HG03025 (cell line): Measurements from ENCODE around the gene FOXK1.
"Not testable (repeated sequence)": the region's sequence is repeated elsewhere in the genome, so short reads cannot be mapped to it uniquely, and the experiment has no call there.

Experiments
- ATAC-seq: cut with Tn5 transposase; IDR thresholded peaks from one replicate; pipeline ENCODE4 v1.9.1; 2021; ENCODE audit warnings: mild to moderate bottlenecking, moderate library complexity; ENCODE audit not compliant: unreplicated experiment, low FRiP score

FOXK1 gene

DNA sequence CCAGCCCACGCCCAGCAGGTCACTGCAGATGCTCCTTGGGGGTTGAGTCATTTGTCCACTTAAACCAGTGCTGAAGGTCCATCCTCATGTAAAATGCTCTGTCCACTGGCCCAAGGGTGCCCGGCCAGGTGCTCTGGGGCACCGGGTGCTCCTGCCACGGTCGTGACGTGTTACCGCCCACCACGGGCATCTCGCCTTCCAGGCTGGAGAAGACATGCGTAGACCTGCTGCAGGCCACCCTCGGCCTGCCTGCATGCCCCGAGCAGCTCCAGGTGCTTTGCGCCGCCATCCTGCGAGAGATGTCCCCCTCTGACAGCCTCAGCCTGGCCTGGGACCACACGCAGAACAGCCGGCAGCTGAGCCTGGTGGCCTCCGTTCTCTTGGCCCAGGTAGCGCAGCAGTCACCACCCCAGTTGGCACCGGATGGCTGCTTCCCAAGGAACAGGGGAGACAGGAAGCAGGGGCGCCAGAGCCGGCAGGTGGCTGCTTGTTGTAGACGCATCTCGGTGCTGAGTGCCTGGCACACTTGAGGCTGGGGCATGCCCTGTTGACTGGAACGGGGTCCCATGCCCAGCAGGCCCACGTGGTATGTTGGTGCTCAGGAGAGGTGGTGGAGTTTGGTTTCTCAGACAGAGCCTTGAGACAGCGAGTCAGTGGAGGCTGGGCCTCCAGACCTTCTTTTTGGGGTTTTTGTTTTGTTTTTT lies 99.4 kb downstream of the FOXK1 start:
- no peak for ATAC-seq

DNA sequence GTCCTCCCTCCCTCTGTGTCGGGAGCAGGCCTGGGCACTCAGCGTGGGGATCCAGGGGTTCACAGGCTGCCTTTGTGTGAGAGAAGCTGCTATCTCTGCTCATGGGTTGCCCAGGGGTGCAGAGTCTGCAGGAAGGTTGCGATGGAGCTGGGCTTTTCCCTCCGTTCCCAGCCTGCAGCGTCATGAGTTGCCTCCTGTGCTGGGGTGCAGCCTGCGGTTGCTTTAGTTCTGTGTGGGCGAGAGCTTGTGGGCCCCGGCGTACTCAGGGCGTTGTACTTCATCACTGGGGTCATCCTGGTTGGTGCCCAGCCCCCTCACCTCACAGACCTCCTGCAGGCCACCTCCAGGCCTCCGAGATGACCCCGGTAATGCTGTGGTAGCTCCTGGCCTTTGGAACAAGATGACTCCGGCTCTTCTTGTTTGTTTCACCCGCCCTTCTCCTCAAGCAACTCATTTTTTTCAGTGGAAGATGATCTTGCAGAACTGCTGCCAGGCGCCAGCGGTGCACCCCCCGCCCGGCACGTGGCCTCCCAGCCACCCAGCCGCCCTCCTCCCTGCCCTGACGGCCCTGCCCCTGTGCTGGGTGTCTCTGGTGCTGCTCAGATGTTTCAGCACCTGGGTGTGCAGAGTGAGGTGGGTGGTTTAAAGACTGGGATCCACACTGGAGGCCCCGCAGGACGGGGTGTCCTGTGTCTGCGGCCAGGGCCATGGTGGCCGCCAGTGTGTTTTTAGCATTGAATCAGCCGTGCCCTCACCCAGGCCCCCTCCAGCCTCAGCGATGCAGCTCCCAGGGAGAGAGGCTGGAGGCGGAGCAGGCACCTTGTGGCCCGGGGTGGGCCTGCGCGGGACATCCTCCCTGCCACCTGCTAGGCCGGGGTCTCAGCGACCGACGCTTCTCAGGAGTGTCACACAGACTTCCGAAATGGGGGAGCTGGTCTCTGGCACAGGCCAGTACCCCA lies 100.5 kb downstream of the FOXK1 start:
- ATAC-seq = no peak

DNA sequence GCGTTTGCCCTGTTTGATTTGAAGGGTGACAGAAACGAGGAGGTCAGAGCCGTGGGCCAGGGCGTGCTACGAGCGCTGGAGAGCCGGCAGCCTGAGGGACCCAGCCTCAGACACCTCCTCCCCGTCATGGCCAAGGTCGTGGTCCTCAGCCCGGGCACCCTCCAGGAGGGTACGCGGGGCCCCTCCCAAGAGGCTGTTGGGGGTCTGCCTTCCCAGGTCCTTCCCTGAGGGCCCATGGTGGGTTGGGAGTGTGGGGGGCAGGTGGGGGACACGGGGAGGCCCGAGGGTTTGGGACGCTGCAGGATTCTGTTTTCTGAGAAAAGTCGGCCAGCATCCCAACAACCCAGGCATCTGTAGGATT lies 101.2 kb downstream of the FOXK1 start:
- ATAC-seq = no peak

DNA sequence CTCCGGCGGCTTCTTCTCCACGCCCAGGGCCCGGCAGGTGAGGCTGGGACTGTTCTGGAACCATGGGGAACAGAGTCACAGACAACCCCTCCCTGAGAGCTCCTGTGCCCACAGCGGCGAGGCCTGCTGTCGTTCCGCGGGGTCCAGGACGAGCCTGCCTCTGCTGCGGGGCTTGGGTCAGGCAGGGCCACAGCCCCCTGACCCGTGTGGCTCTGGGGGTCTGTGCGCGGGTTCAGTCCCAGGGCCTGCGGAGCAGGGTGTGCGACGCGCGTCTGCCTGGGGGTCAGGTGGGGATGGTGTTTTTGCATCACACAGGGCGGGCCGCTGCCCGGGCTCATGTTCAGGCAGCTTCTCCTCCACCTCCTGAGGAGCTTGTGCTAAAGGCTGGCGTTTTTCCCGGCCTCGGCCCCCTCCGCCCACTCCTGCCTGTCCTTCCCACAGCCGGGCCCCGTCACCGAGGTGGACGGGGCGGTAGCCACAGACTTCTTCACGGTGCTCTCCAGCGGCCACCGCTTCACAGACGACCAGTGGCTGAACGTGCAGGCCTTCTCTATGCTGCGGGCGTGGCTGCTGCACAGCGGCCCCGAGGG lies 101.8 kb downstream of the FOXK1 start:
- no peak for ATAC-seq

DNA sequence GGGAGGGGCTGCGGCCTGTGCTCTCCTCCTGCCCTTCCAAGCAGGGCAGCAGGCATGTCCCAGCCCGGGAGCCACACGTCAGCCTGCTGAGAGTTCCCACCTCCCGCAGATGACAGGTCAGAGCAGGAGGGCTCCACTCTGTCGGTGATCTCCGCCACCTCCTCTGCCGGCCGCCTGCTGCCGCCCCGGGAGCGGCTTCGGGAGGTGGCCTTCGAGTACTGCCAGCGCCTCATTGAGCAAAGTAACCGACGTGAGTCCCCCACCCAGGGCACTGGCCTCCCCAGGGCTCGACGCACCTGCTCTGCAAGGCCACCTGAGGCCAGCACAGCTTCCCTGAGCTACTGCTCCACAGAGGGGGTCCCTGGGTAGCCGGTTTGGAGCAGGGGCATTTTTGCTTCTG lies 102.7 kb downstream of the FOXK1 start:
- ATAC-seq = no peak

DNA sequence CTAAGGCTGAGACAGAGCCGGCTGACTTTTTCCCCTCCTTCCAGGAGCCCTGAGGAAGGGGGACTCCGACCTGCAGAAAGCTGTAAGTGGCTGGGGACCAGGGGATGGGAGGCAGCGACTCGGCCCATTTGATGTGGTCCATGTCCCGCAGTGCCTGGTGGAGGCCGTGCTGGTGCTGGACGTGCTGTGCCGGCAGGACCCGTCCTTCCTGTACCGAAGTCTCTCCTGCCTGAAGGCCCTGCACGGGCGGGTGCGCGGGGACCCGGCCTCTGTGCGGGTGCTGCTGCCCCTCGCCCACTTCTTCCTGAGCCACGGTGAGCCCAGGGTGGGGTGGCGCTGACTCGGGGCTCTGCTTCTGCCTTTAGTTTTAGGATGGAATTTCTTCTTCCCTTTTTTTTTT lies 103.3 kb downstream of the FOXK1 start:
- ATAC-seq = no peak

DNA sequence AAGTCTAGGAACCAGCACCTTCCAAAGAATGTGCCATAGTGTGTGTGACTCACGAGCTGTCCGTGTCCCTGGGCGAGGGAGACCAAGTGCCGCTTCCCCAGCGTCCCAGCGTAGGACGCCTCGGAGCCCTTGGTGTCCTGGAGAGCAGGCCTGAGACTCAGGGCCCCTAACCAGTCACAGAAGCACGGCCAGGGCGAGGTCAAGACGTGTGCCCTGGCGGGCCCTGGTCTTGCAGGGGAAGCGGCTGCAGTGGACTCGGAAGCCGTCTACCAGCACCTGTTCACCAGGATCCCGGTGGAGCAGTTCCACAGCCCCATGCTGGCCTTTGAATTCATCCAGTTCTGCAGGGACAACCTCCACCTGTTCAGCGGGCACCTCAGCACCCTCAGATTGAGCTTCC lies 103.9 kb downstream of the FOXK1 start:
- no peak for ATAC-seq

DNA sequence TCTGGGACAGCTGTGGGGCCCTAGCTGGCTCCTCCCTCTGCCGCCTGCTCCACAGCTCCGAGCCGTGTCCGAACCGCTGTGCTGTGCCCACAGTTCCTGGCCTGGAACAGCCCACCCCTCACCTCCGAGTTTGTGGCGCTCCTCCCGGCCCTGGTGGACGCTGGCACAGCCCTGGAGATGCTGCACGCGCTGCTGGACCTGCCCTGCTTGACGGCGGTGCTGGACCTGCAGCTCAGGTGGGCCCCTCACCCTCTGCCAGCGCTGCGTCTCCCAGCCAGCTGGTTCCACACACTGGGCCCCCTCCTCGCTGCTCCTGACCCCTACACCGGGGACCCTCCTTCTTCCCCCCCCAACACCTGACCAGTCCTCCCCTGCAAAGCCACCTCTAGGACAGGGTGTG lies 105.4 kb downstream of the FOXK1 start:
- no peak for ATAC-seq

DNA sequence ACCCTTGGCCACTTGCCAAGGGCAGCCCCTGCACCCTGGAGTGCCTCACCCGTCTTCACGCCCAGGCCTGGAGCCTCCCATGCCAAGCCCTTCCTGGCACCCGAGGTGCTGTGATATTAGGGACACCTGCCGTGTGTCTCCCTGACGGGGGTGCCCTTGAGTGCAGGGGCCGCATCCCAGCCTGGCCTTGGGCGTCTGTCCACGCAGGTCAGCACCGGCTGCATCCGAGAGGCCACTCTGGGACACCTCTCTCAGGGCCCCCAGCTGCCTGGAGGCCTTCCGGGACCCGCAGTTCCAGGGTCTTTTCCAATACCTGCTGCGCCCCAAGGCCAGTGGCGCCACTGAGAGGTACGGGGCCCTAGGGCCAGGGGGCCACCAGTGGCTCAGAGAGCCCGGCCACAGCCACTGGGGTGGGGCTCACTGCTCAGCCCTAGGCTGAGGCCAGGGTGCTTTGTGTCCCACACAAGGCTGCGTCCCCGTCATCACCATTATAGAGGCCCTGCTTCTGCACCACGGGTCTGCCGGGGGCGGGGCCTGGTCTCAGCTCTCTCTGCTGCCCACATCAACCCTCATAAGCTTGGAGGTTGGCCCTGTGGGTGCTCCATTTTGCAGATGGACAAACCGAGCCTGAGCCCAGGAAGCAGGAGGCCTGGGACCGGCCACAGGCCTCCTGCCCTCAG lies 106.0 kb downstream of the FOXK1 start:
- no peak for ATAC-seq

DNA sequence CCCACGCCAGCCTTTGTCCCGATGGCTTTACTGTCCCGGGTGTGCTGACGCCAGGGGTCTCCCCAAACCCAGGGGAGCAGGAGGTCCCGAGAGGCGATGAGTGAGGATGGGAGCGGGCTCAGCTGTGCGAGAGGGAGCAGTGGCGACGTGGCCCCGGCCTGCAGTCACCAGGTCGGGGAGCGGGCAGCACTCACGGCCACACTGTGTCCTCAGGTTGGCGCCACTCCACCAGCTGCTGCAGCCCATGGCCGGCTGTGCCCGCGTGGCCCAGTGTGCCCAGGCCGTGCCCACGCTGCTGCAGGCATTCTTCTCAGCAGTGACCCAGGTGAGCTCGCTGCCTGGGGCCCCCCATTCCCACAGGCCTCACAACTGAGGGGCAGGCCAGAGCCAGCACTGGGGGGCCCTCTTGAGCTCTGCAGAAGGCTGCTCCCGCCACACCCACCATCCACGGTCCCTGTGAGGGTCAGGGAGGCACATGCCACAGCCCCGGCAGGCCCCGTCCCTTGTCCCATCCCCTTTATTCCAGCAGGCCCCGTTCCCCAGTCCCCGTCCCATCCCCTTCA lies 106.6 kb downstream of the FOXK1 start:
- ATAC-seq = no peak

DNA sequence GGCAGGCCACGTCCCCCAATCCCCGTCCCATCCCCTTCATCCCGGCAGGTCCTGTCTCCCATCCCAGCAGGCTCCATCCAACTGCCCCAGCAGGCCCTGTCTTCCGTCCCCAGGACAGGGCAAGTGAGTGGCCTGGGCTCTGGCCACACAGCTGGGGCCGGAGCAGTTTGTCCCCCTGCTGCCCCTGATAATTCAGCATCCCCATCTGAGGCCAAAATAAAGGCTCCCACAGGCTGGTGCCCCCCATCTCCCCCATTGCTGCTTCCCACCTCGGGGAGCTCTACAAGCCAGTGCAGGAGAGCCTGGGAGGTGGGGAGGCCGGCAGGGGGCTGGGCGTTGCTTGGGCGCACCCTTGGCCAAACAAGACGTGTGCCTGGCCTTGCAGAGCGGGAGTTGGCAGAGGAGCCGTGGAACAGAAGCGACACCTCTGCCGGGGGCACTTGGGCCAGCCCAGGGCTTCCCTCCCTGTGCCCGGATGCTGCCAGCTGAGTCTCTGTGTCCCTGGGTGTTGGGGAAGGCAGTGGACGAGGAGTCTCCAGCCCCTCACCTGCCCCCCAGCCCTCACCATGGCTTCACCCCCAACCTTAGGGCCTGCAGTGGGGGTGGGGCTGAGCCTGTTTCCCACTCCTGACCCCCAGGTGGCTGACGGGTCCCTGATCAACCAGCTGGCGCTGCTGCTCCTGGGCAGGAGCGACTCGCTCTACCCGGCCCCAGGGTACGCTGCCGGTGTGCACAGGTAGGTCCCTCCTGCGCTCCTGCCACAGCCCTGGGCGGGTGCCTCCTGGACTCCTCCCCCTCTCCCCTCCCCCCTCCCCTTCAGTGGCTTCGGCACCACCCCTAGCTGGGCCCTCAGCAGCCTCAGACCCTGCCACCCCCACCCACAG lies 107.3 kb downstream of the FOXK1 start:
- no peak for ATAC-seq

DNA sequence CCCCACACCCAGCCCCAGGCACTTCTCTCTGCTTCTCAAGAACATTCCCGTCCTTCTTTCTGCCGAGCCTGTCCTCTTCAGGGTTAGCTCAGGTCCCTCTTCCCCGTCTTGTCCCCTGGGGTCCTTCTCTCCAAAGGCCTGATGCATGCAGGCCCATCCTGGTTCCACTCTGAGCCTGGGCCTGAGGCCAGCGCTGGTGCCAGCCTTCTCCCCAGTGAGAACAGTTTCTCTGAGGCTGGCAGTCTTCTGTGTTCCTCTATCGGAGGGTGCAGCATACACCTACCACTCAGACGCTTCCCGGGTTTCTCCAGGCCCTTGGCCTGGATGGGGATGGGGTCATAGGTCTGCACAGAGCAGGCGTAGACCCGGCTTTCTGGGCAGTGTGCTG lies 108.0 kb downstream of the FOXK1 start:
- ATAC-seq = no peak

DNA sequence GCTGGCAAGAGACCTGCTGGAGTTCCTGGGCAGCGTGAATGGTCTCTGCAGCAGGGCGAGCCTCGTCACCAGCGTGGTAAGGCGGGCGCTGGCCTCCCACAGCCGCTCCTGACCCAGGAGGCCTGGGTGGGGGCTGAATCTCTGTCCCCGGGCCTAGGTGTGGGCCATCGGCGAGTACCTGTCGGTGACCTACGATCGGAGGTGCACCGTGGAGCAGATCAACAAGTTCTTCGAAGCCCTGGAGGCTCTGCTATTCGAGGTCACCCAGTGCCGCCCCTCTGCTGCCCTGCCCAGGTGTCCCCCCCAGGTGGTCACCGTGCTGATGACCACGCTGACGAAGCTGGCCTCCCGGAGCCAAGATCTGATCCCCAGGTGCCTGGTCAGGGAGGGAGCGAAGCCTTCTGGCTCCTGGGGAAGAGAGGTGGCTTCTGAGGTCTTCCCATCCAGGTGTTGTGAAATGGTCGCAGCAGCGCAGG lies 108.5 kb downstream of the FOXK1 start:
- no peak for ATAC-seq

DNA sequence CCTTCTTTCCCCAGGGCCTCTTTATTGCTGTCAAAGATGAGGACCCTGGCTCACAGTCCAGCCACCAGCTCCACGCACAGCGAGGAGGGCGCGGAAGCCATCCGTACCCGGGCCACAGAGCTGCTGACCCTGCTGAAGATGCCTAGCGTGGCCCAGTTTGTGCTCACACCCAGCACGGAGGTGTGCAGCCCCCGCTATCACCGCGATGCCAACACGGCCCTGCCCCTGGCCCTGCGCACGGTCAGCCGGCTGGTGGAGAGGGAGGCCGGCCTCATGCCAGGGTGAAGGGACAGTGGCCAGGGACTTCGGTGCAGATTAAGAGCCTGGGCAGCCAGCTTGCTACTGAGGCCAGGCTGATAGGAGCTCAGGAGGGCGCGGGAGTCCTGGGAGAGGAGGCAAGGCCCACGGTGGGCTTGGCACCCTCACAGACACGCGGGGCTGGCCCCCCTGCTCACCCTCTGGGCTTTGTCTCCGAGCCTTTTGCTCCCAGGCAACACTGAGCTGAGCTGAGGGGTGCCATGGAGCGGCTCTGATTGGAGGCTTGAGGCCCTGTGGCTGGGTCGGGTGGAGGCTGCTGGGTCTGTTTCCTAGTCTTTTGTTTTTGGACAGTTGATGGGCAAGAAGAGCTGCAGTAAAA lies 109.1 kb downstream of the FOXK1 start:
- ATAC-seq = no peak

DNA sequence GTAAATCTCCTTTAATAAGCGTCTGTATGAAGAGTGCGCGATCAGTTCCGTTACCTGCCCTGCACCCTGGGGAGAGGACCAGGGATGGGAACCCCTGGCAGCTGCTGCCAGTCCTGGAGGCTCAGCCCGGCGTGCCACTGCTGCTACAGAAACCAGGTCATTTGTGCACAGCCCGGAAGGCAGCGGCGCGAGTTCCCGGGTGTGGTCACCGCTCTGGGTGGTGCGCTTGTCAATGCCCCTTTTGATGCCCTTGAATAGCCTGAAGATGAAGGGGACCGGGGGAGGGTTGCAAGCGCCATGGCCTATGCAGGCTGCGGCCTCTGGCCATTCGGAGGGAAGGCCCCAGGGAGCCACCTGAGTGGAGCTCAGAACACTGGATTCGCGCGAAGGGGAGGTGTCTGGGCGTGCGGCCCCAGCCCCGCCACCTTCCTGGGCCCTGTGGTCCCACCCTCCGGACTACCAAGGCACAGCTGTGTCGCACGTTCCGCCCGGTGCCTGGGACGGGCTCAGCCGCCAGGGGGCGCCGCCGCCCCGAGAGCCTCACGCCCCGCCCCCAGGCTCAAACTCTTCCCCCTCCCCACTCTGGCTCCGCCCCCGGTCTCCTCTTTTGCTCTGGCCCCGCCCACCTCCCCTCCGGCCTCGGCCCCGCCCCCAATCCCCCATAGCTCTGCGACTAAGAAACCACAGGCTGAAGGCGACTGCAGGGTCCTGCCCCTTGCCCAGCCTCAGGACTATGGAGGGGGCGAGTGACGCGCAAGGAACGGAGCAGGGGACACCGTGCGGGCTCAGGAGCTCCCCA lies 109.8 kb downstream of the FOXK1 start:
- no peak for ATAC-seq

DNA sequence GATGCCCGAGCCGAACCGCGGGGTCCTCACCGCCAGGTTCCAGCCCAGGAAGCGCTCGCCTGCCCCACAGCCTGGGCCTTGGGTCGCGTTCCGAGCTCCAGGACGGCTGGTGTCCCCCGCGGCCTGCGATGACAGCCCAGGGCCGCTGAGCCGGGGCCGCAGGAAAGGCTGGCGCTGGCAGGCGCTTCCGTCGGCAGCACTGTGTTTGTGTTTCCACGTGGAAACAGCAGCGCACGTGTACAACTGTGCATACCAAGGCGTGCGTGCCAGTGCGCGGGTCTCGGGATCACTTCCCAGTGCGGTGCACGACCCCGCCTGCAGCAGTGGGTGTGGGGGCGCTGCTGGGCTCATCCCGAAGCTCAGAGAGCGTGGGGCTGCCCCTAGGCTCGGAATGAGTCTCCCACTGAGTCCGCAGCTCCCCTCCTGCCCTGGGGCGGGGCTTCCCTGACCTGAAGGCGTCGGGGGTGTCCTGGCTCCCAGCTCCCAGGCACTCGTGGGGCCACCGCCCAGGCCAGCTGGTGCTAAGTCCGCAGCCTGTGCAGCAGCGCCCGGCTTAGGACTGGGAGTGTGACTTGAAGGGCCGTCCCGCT lies 110.5 kb downstream of the FOXK1 start:
- ATAC-seq = no peak

DNA sequence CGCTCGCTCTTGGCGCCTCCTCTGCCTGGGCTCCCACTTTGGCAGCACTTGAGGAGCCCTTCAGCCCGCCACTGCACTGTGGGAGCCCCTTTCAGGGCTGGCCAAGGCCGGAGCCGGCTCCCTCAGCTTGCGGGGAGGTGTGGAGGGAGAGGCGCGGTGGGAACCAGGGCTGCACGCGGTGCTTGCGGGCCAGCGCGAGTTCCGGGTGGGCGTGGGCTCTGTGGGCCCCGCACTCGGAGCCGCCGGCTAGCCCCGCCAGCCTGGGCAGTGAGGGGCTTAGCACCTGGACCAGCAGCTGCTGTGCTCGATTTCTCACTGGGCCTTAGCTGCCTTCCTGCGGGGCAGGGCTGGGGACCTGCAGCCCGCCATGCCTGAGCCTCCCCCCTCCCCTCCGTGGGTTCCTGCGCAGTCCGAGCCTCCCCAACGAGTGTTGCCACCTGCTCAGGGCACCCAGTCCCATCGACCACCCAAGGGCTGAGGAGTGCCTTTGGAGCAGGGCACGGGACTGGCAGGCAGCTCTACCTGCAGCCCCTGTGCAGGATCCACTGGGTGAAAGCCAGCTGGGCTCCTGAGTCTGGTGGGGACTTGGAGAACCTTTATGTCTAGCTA lies 111.4 kb downstream of the FOXK1 start:
- ATAC-seq = not testable (repeated sequence)
